ENCODE data around the gene MARCHF5. TPM values are rescaled to one million over a fixed set of nuclear protein-coding genes. Genes with fewer than 3 reads are reported as not detected.

MARCHF5 gene
- total RNA-seq, 4 donors from 2014 or later = 12.3 to 18.5 (median 16.7) TPM

DNA sequence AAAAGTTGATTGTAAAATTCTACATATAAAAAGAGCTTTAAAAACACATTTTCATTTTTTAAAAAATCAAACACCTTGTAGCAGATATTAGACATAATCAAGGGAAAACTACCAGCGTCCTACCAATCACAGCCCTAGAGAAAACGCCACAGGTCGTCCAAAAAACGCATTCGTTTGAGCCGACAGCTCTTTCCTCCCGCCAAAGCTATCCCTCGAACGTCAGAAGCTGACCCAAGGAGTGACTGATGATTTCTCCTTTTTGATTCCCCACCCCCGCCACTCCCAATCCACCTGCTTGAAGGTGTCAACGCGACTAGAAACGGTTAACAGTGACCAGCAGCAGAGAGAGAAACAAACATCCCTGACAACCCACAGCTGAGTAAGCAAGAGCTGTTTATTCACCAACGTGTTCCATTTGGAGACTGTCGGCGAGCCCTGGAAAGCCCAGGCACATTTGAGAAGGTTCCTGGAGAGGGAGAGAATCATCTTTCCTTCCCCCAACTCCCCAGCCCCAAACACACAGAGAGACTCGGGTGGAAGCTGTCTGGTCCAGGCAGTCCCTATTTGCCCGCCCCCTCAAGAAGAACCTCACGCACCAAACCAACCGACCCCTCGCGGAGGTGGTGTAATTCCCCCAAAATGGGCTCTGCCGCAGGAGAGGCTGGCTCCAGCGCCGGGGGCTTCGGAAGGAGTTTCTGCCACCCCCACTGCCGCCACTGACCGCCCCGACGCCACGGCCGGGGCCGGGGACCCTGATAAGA, 711 bp upstream of the MARCHF5 start:
- no peaks in the 10 kb centered on the region for H3K9me3 ChIP-seq
- no peak for TF ChIP-seq POLR2A (IDR thresholded peaks at IDR 0.05; ENCODE audit: low read depth)
- no peak for TF ChIP-seq EP300 (IDR thresholded peaks at IDR 0.05)
- TF ChIP-seq, protein P1, sequence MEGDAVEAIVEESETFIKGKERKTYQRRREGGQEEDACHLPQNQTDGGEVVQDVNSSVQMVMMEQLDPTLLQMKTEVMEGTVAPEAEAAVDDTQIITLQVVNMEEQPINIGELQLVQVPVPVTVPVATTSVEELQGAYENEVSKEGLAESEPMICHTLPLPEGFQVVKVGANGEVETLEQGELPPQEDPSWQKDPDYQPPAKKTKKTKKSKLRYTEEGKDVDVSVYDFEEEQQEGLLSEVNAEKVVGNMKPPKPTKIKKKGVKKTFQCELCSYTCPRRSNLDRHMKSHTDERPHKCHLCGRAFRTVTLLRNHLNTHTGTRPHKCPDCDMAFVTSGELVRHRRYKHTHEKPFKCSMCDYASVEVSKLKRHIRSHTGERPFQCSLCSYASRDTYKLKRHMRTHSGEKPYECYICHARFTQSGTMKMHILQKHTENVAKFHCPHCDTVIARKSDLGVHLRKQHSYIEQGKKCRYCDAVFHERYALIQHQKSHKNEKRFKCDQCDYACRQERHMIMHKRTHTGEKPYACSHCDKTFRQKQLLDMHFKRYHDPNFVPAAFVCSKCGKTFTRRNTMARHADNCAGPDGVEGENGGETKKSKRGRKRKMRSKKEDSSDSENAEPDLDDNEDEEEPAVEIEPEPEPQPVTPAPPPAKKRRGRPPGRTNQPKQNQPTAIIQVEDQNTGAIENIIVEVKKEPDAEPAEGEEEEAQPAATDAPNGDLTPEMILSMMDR (IDR thresholded peaks at IDR 0.05) = no peak
- no peak for TF ChIP-seq POLR2AphosphoS5 (IDR thresholded peaks at IDR 0.05)
- intact Hi-C loops (cut with DNase I) = loop anchor here (2.0 kb wide), 1 partner anchor 49 kb away; no protein-coding TSS in a partner anchor
- H3K4me1 ChIP-seq = peaks cover 11 to 45% (median 41%) of the 10 kb centered on the region in 4 donors
- H3K36me3 ChIP-seq = peaks cover 0 to 16% (median 3%) of the 10 kb centered on the region in 4 donors
- H3K27ac ChIP-seq (replicated peaks in 1 of 4) = peak overlapping the region; percentile 93 to 98 (median 94)
- peak; percentile 92 for DNase-seq (ENCODE audit: extremely low spot score)
- under 1% methylated on average over 30 of the region's 33 CpGs for WGBS
- H3K27me3 ChIP-seq = no peaks in the 10 kb centered on the region
- peak overlapping the region; percentile 83 to 97 (median 88) for H3K4me3 ChIP-seq

GRCh38 chr10:92291616-92291865, 574 bp downstream of the MARCHF5 start:
- Histone ChIP-seq H3K4me3 (peak overlapping the region; percentile 83 to 97 (median 88)), H3K27ac (replicated peaks in 1 of 4) (peak overlapping the region; percentile 93 to 98 (median 94)), H3K27me3 (no peaks in the 10 kb centered on the region), H3K36me3 (peaks cover 0 to 16% (median 3%) of the 10 kb centered on the region in 4 donors), H3K4me1 (peaks cover 11 to 44% (median 30%) of the 10 kb centered on the region in 4 donors), H3K9me3 (no peaks in the 10 kb centered on the region)
- intact Hi-C loops (cut with DNase I) = loop anchor here (2.0 kb wide), 1 partner anchor 51 kb away; no protein-coding TSS in a partner anchor
- no peak for TF ChIP-seq POLR2AphosphoS5 (IDR thresholded peaks at IDR 0.05)
- TF ChIP-seq POLR2A (IDR thresholded peaks at IDR 0.05; ENCODE audit: low read depth) = no peak
- TF ChIP-seq, protein P1 (IDR thresholded peaks at IDR 0.05) = no peak
- no peak for TF ChIP-seq EP300 (IDR thresholded peaks at IDR 0.05)
- DNase-seq (ENCODE audit: extremely low spot score) = no peak
- 2% methylated on average over 8 of the region's 10 CpGs for WGBS

GRCh38 chr10:92291921-92292845, 1.2 kb downstream of the MARCHF5 start:
- intact Hi-C loops (cut with DNase I) = loop anchor here (2.0 kb wide), 2 partner anchors 51 to 205 kb away; no protein-coding TSS in a partner anchor
- Histone ChIP-seq H3K9me3 (no peaks in the 10 kb centered on the region), H3K4me3 (peak overlapping the region; percentile 83 to 97 (median 88)), H3K27ac (replicated peaks in 1 of 4) (peak overlapping the region; percentile 93 to 98 (median 94)), H3K4me1 (peaks cover 11 to 44% (median 28%) of the 10 kb centered on the region in 4 donors), H3K36me3 (peaks cover 0 to 16% (median 3%) of the 10 kb centered on the region in 4 donors), H3K27me3 (no peaks in the 10 kb centered on the region)
- 1% methylated on average over 8 of the region's 17 CpGs for WGBS
- DNase-seq (ENCODE audit: extremely low spot score) = peak; percentile 93
- no peak for TF ChIP-seq POLR2A (IDR thresholded peaks at IDR 0.05; ENCODE audit: low read depth)
- TF ChIP-seq, protein P1 (IDR thresholded peaks at IDR 0.05) = peak; percentile 50 to 59 (median 54)

DNA sequence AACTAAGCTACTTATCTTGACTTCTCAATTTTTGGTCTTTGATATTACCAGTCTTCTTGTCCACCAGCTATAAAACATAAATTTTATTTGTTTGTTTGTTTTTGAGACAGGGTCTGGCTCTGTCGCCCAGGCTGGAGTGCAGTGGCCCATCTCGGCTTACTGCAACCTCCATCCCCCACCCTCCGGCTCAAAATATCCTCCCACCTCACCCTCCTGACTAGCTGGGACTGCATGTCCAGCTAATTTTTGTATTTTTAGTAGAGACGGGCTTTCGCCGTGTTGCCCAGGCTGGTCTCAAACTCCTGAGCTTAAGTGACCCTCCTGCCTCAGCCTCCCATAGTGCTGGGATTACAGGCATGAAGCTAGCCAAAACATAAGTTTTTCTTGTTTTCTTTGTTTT, 7.5 kb downstream of the MARCHF5 start:
- H3K9me3 ChIP-seq = no peaks in the 10 kb centered on the region
- 86% methylated on average over 6 of the region's 6 CpGs for WGBS
- no peak for TF ChIP-seq POLR2A (IDR thresholded peaks at IDR 0.05; ENCODE audit: low read depth)
- no peak for TF ChIP-seq EP300 (IDR thresholded peaks at IDR 0.05)
- TF ChIP-seq, protein P1 (IDR thresholded peaks at IDR 0.05) = no peak
- TF ChIP-seq POLR2AphosphoS5 (IDR thresholded peaks at IDR 0.05) = no peak
- no peak overlapping the region for H3K27ac ChIP-seq (replicated peaks in 1 of 4)
- DNase-seq (ENCODE audit: extremely low spot score) = no peak
- H3K36me3 ChIP-seq = peaks cover 0 to 28% (median 9%) of the 10 kb centered on the region in 4 donors
- intact Hi-C loops (cut with DNase I) = no loop called here
- peaks cover 15 to 57% (median 25%) of the 10 kb centered on the region in 4 donors for H3K4me1 ChIP-seq
- H3K4me3 ChIP-seq = no peak overlapping the region
- no peaks in the 10 kb centered on the region for H3K27me3 ChIP-seq
